GM12873 (cell line): ENCODE measurements around the gene TAX1BP1.

Source experiments
- CTCF ChIP-seq: IDR thresholded peaks from 2 replicates; pipeline ENCODE4 v1.5.1; 2012; ENCODE audit warnings: low read depth, mild to moderate bottlenecking, moderate library complexity, low read length, control low read depth; ENCODE audit not compliant: insufficient read depth; ENCODE audit errors: missing control alignments

Gene TAX1BP1

GRCh38 chr7:27871866-27872265, 131.9 kb downstream of the TAX1BP1 start:
- no peak for TF ChIP-seq CTCF

- no peak for TF ChIP-seq CTCF
Measured at GRCh38 chr7:27872356-27873275, 132.7 kb downstream of the TAX1BP1 start.

- no peak for TF ChIP-seq CTCF
Measured at GRCh38 chr7:27873981-27874957, 134.3 kb downstream of the TAX1BP1 start.

GRCh38 chr7:27875061-27875460, 135.1 kb downstream of the TAX1BP1 start:
- TF ChIP-seq CTCF, result no peak

GRCh38 chr7:27875832-27876231, 135.9 kb downstream of the TAX1BP1 start:
- no peak for TF ChIP-seq CTCF

- TF ChIP-seq CTCF, result no peak
Measured at GRCh38 chr7:27876756-27877155, 136.8 kb downstream of the TAX1BP1 start.
